ENCODE measurements around the gene ABHD14A.

DNA sequence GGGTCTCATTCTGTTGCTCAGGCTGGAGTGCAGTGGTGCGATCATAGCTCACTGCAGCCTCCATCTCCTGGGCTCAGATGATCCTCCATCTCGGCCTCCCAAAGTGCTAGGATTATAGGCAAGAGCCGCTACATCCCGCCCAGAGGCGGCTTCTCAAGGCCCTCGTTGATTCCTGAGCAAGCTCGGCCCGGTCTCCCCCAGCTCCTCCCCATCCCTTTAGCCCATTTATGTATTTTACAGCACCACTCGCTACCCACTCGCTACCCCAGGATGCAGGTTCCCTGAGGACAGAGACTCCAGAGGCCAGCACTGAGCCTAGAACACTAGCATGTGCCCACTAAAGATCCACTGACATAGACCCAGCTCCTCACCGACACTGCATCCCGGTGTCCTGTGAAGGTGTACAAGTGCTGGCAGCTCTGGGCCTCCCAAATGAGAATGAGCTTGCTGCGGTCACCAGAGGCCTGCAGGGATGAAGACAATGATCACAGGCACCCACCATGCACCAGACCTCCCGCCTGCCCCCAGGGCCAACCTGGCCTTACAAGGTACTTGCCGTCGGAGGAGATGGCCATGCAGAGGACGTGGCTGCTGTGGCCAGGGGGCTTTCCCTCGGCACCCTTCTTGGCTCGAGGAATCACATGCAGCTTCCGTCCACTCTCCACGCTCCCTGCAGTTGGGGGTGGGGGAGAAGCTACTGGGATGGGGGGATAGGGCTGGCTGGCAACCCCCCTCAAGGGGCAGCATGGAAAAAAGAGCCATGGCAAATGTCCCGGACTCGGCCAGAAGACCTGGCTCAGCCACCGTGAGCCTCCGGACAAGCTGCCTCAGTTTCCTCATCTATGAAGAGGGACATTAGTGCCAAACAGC lies 38.7 kb upstream of the ABHD14A start:
- TF ChIP-seq, protein P1, sequence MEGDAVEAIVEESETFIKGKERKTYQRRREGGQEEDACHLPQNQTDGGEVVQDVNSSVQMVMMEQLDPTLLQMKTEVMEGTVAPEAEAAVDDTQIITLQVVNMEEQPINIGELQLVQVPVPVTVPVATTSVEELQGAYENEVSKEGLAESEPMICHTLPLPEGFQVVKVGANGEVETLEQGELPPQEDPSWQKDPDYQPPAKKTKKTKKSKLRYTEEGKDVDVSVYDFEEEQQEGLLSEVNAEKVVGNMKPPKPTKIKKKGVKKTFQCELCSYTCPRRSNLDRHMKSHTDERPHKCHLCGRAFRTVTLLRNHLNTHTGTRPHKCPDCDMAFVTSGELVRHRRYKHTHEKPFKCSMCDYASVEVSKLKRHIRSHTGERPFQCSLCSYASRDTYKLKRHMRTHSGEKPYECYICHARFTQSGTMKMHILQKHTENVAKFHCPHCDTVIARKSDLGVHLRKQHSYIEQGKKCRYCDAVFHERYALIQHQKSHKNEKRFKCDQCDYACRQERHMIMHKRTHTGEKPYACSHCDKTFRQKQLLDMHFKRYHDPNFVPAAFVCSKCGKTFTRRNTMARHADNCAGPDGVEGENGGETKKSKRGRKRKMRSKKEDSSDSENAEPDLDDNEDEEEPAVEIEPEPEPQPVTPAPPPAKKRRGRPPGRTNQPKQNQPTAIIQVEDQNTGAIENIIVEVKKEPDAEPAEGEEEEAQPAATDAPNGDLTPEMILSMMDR (IDR thresholded peaks at IDR 0.05 in 4 of 5, conservative IDR thresholded peaks at IDR 0.05 in 1 of 5) = no peak
- no peak for TF ChIP-seq POLR2A (IDR thresholded peaks at IDR 0.05)
